BJ (cell line): ENCODE results near the gene SMAGP. TPM values are rescaled to one million over a fixed set of nuclear protein-coding genes. Genes with fewer than 3 reads are reported as not detected.

Experiments used
- CTCF ChIA-PET: fragments of 350-600 bp; formaldehyde crosslinking; extraction: SDS; loops from one replicate; lab custom pipeline; 2021; ENCODE audit warnings: antibody characterized with exemption, inconsistent platforms; lab: Yijun Ruan, JAX
- POLR2A ChIA-PET: fragments of 300-600 bp; sonication (Branson Sonifier 250); formaldehyde crosslinking; extraction: SDS; loops from one replicate; lab custom pipeline; 2021; ENCODE audit warnings: antibody characterized with exemption; lab: Charles Lee
- DNase-seq: peaks from one replicate; pipeline ENCODE4 v3.0.0-alpha.2; 2011; ENCODE audit warnings: low read depth
- H3K27me3 ChIP-seq: 2 replicates; pipeline ENCODE4 v1.6.0; 2011; ENCODE audit warnings: low read length; ENCODE audit not compliant: control insufficient read depth, insufficient read depth
- H3K36me3 ChIP-seq: 2 replicates; pipeline ENCODE4 v1.5.1; 2011; ENCODE audit warnings: low read length; ENCODE audit not compliant: control insufficient read depth, insufficient read depth
- H3K4me3 ChIP-seq: 2 replicates; pipeline ENCODE4 v1.5.1; 2011; ENCODE audit warnings: low read depth, mild to moderate bottlenecking, control low read depth, low read length
- CTCF ChIP-seq: IDR thresholded peaks from 2 replicates; pipeline ENCODE4 v1.5.1; 2011; ENCODE audit warnings: low read depth, mild to moderate bottlenecking, control low read depth, inconsistent platforms, low read length, moderate library complexity; ENCODE audit not compliant: insufficient read depth
- polyA plus RNA-seq: library from polyadenylated mRNA; depleted of rRNA; stranded (reverse); fragments of >200 nt; gene quantifications from 2 replicates; pipeline ENCODE4 v1.2.3, GENCODE V29; 2011

Gene SMAGP
- polyA plus RNA-seq, 1 experiment = 54.7 TPM

GRCh38 chr12:51240971-51241370 is 29.2 kb downstream of the SMAGP start:
- Histone ChIP-seq H3K4me3 (no peak overlapping the region), H3K27me3 (no peaks in the 10 kb centered on the region), H3K36me3 (peaks cover 14% of the 10 kb centered on the region)
- no peak for TF ChIP-seq CTCF
- no peak for DNase-seq
- POLR2A ChIA-PET = no interaction called here
- CTCF ChIA-PET = interaction anchor here (1.2 kb wide), 1 partner anchor 12 kb away, joined by 4 read pairs; no protein-coding TSS in a partner anchor

GRCh38 chr12:51238510-51239334 is 31.5 kb downstream of the SMAGP start, which contains the start of gene DAZAP2:
TSS of gene DAZAP2 (plus strand) at chr12:51238826. CDS start at chr12:51238908, 82 bp downstream.
- TF ChIP-seq CTCF = peak; percentile 44
- Histone ChIP-seq H3K4me3 (peak within 1 kb of the TSS; percentile 75), H3K36me3 (peaks cover 9% of the 10 kb centered on the region), H3K27me3 (no peaks in the 10 kb centered on the region)
- CTCF ChIA-PET = interaction anchor here (0.6 to 2.2 kb wide), 5 partner anchors 9 to 106 kb away, joined by 3 to 6 read pairs (median 4); partner anchors contain the start of gene POU6F1
- DNase-seq = peak; percentile 72
- POLR2A ChIA-PET = interaction anchor here (0.6 to 1.2 kb wide), 4 partner anchors 14 to 214 kb away, joined by 3 to 22 read pairs (median 4); partner anchors contain the start of gene POU6F1

GRCh38 chr12:51238037-51238509 is 32.1 kb downstream of the SMAGP start:
- CTCF ChIA-PET = interaction anchor here (0.6 to 2.2 kb wide), 5 partner anchors 8 to 107 kb away, joined by 3 to 6 read pairs (median 4); partner anchors contain the start of gene POU6F1
- Histone ChIP-seq H3K4me3 (peak overlapping the region; percentile 75), H3K36me3 (peaks cover 9% of the 10 kb centered on the region), H3K27me3 (no peaks in the 10 kb centered on the region)
- POLR2A ChIA-PET = interaction anchor here (0.7 to 1.2 kb wide), 2 partner anchors 20 to 214 kb away, joined by 5 to 22 read pairs; partner anchors contain the start of gene POU6F1
- no peak for DNase-seq
- TF ChIP-seq CTCF = no peak

- no peaks in the 10 kb centered on the region for H3K36me3 ChIP-seq
- TF ChIP-seq CTCF = no peak
- no peak overlapping the region for H3K4me3 ChIP-seq
- POLR2A ChIA-PET = no interaction called here
- no peaks in the 10 kb centered on the region for H3K27me3 ChIP-seq
- DNase-seq = no peak
- CTCF ChIA-PET = no interaction called here
These were observed 35.7 kb downstream of the SMAGP start for GRCh38 chr12:51234530-51234929.

- no peaks in the 10 kb centered on the region for H3K36me3 ChIP-seq
- H3K27me3 ChIP-seq = no peaks in the 10 kb centered on the region
- no peak overlapping the region for H3K4me3 ChIP-seq
- CTCF ChIA-PET = interaction anchor here (4.4 kb wide), 1 partner anchor 14 kb away, joined by 28 read pairs; the partner anchor contains the start of gene POU6F1
- no peak for TF ChIP-seq CTCF
- POLR2A ChIA-PET = no interaction called here
- no peak for DNase-seq
These were observed 37.6 kb downstream of the SMAGP start for GRCh38 chr12:51232642-51233041.
